KOPT-K1 (cell line): ENCODE measurements around the gene HACD4.
"Not testable (repeated sequence)": the region's sequence is repeated elsewhere in the genome, so short reads cannot be mapped to it uniquely, and the experiment has no call there.

Experiments
- H3K27ac ChIP-seq: fragments of 200-600 bp; sonication (generic); 2 replicates; pipeline ENCODE4 v1.5.1; 2016; ENCODE audit warnings: antibody characterized with exemption, mild to moderate bottlenecking, low read depth, low read length; ENCODE audit not compliant: poor library complexity, severe bottlenecking
- H3K36me3 ChIP-seq: fragments of 200-600 bp; sonication (generic); 2 replicates; pipeline ENCODE4 v1.5.1; 2017; ENCODE audit warnings: antibody characterized with exemption, mild to moderate bottlenecking, low read length, moderate library complexity; ENCODE audit not compliant: insufficient read depth
- H3K9me3 ChIP-seq: fragments of 200-600 bp; sonication (generic); 2 replicates; pipeline ENCODE4 v1.5.1; 2017; ENCODE audit warnings: antibody characterized with exemption, low read length, mild to moderate bottlenecking; ENCODE audit not compliant: insufficient read depth, poor library complexity, severe bottlenecking

HACD4 gene

DNA sequence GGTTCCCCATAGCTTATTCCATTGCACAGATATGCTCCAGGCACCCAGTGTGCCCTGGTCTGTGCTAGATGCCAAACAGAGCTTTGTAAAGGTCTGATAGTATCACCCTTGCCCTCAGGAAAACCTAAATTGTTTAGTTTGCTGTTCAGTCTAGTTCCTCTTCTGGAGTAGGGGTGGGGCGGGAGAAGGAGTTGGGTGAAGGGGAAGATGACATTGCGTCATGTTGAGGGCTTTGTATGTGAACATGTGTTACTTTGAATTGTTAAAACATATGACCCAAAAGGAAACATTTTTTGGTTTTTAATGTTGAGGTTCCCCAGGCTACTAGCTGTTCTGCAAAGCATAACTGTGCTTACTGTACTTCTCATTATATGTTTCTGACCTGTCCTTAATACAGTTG, 40.6 kb downstream of the HACD4 start:
- Histone ChIP-seq H3K36me3 (peaks cover 24% of the 10 kb centered on the region), H3K9me3 (no peaks in the 10 kb centered on the region), H3K27ac (no peak overlapping the region)

- Histone ChIP-seq H3K27ac (no peak overlapping the region), H3K9me3 (no peaks in the 10 kb centered on the region), H3K36me3 (peaks cover 17% of the 10 kb centered on the region)
These were observed 41.5 kb downstream of the HACD4 start for GRCh38 chr9:20989923-20990341.

DNA sequence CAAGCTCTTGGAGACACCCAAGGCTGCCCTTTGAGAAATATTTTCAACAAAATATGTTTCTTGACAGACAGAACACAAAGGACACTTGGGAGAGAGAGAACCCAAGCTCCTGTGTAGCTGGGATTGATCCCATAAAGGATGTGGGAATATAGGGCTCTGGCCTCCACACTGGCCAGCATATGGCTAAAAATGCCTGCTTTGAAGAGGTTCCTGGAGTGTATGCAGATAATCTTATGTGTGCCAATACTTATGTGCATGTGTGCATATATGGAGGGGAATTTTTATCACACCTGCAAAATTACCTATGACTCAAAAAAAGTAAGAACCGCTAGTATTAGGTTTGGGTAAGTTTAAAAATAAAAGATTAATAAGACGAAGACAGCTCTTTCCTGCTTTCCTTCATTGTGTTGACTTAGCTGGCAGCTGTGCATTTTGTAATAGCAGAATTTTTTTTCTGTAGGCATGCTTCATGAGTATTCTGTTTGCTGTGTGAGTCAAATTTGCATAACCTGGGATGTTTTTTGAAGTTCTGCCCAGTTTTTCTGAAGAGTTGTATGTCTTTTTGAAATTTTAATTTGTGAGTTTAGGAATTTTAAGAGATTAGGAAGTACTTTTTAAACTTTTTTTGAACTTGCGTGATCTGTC, 42.6 kb downstream of the HACD4 start:
- H3K36me3 ChIP-seq = peaks cover 17% of the 10 kb centered on the region
- H3K9me3 ChIP-seq = no peaks in the 10 kb centered on the region
- H3K27ac ChIP-seq = no peak overlapping the region

GRCh38 chr9:20988061-20988460, 43.4 kb downstream of the HACD4 start:
- H3K36me3 ChIP-seq = peaks cover 14% of the 10 kb centered on the region
- H3K27ac ChIP-seq = no peak overlapping the region
- no peaks in the 10 kb centered on the region for H3K9me3 ChIP-seq

DNA sequence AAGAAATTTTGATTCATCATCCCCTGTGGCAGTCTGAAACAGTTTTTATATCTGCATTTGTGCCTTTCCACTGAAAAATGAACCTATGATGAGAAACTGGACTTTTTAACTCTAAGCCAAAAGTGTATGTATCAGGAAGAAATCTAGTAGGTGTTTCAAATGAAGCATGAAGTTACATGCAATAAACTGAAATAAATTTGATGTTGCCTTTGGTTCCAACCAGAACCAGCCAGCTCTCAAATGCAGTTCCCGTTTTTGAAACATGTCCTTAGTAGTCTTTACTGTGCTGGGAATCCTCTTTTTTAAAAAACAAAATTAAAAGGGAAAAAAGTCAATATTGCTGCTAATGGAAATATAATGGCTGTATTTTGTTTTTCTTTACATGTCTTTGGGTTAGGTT, 43.9 kb downstream of the HACD4 start:
- H3K36me3 ChIP-seq = peaks cover 10% of the 10 kb centered on the region
- H3K27ac ChIP-seq = no peak overlapping the region
- no peaks in the 10 kb centered on the region for H3K9me3 ChIP-seq

DNA sequence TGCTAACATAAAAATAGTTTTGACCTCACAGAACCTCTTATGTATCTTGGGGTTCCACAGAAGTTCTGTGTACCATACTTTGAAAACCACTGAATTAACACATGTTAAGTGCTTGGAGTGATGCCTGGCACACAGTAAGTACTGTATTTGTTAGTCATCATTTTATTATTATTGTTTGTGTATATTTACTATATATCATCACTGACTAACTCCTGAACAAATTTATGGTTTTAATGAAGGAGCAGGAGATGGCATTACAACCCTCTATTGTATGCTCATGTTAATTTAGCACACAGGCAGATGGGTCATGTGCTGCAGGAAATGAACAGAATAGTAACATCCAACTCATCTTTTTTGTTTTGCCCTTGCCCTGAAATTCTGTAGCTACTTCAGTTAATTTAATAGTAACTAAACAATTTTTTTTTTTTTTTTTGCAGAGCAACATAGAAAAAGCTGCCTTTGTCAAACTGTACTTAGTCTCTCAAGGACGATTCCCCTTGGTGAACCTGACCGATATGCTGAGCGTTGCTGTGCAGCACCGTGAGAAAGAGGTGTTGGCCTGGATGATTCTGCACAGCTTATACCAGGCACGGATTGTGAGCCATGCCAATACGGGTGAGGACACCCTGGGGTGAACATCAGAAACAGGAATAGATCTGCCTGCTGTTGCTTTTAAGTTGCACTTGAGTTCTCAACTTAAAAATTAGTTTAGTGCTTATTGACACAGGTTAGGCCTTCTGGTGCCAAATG, 45.4 kb downstream of the HACD4 start:
- H3K27ac ChIP-seq = no peak overlapping the region

GRCh38 chr9:20984506-20984905, 46.9 kb downstream of the HACD4 start:
- H3K9me3 ChIP-seq = no peaks in the 10 kb centered on the region
- H3K27ac ChIP-seq = no peak overlapping the region
- H3K36me3 ChIP-seq = no peaks in the 10 kb centered on the region

More for the DNA sequence above, 45.4 kb downstream of the HACD4 start:
- Histone ChIP-seq H3K9me3 (no peaks in the 10 kb centered on the region), H3K36me3 (peaks cover 10% of the 10 kb centered on the region)

DNA sequence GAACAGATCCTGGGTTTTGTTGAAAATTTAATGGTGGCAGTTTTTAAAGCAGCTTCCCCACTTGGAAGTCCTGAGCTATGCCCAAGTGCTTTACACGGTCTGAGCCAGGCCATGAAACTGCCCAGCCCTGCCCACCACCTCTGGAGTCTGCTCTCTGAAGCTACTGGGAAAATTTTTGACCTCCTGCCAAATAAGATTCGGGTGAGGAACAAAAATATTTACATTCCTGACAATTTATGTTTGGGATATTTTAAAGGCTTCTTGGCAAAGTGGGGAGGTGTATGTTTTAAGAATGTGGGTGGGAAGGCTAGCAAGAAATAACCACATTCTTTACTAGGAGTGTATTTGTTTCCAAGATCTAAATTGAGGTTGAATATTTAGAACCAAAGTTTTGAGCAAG, 50.0 kb downstream of the HACD4 start:
- no peaks in the 10 kb centered on the region for H3K9me3 ChIP-seq
- H3K36me3 ChIP-seq = peaks cover 7% of the 10 kb centered on the region; the same call in 1 of the 2 replicates
- no peak overlapping the region for H3K27ac ChIP-seq

DNA sequence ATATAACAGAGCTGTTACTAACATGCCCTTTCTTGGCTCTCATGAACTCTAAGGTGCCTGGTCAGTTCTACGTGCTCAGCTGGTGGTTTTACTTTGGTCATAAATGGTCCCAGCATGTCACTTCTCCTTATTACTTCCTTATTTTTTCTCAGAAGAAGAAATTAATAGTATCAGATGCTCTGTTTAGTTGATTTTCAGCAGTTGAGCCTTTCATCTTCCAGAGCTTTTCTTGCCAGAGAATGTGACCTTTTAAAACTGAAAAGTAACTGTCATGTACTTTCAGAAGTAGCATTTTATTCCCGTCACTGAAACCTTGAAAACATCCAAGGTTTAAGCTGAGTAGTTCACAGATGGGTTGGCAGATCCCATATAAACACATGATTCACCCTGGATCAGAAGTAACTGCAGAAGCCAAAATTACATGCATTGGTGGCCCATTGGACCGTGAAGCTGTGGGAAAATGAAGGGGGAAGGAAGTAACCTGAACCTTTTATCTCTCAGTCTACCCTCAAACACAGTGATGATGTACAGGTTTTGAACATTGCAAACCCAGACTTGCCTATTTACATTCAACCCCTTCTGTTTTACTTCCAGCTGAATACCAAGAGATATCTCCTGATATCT, 50.5 kb downstream of the HACD4 start:
- Histone ChIP-seq H3K36me3 (peaks cover 10% of the 10 kb centered on the region; the same call in 1 of the 2 replicates), H3K27ac (no peak overlapping the region), H3K9me3 (no peaks in the 10 kb centered on the region)

- Histone ChIP-seq H3K36me3 (peaks cover 10% of the 10 kb centered on the region; the same call in 1 of the 2 replicates), H3K9me3 (no peaks in the 10 kb centered on the region), H3K27ac (no peak overlapping the region)
These were observed 53.2 kb downstream of the HACD4 start for GRCh38 chr9:20978249-20978648.

GRCh38 chr9:20974191-20974938, 57.1 kb downstream of the HACD4 start:
- H3K9me3 ChIP-seq, H3K36me3 ChIP-seq, H3K27ac ChIP-seq: not testable (repeated sequence)

DNA sequence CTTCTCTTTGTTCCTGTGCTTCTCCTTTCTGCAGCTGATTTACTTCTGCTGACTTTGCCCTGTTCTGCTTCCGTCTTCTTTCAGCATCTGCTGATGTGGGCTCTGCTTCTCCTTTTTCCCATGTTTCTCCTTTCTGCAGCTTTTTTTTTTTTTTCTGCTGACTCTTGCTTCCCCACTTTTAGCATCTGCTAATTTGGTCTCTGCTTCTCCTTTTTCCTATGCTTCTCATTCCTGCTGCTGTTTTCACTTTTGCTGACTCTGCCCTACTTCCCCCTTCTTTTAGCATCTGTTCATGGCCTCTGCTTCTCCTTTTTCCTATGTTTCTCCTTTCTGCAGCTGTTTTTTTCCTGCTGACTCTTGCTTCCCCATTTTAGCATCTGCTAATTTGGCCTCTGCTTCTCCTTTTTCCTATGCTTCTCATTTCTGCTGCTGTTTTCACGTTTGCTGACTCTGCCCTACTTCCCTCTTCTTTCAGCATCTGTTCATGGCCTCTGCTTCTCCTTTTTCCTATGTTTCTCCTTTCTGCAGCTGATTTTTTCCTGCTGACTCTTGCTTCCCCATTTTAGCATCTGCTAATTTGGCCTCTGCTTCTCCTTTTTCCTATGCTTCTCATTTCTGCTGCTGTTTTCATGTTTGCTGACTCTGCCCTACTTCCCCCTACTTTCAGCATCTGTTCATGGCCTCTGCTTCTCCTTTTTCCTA, 58.0 kb downstream of the HACD4 start:
- H3K27ac ChIP-seq, H3K9me3 ChIP-seq, H3K36me3 ChIP-seq: not testable (repeated sequence)

- Histone ChIP-seq H3K27ac (no peak overlapping the region), H3K36me3 (peaks cover 10% of the 10 kb centered on the region; the same call in 1 of the 2 replicates), H3K9me3 (no peaks in the 10 kb centered on the region)
These were observed 58.8 kb downstream of the HACD4 start for GRCh38 chr9:20972684-20973083.

GRCh38 chr9:20962536-20963225, 68.8 kb downstream of the HACD4 start:
- no peaks in the 10 kb centered on the region for H3K9me3 ChIP-seq
- H3K36me3 ChIP-seq = no peaks in the 10 kb centered on the region
- H3K27ac ChIP-seq = no peak overlapping the region
